GM23338 (cell line): ENCODE results near the gene ERCC5. TPM values are rescaled to one million over a fixed set of nuclear protein-coding genes. Genes with fewer than 3 reads are reported as not detected.

ENCODE experiments used
- ATAC-seq: fragments of 200-7000 bp; cut with Tn5 transposase; 3 replicates; pipeline ENCODE4 v1.9.1; 2020
- DNase-seq: peaks from one replicate; pipeline ENCODE4 v3.0.0-alpha.2; 2015; ENCODE audit warnings: low spot score
- H2AFZ ChIP-seq: fragments of 200-600 bp; sonication (generic); 2 replicates; pipeline ENCODE4 v1.8.0; 2016; ENCODE audit warnings: antibody characterized with exemption, mild to moderate bottlenecking, moderate library complexity
- H3F3A ChIP-seq: fragments of 200-600 bp; sonication (generic); replicated peaks from 2 replicates; pipeline ENCODE4 v1.8.0; 2017; ENCODE audit warnings: antibody characterized with exemption, mixed run types, low read depth
- H3K27ac ChIP-seq: fragments of 200-600 bp; sonication (generic); 2 replicates; pipeline ENCODE4 v1.6.1; 2016; ENCODE audit warnings: low read depth
- H3K27me3 ChIP-seq: fragments of 200-600 bp; sonication (generic); 2 replicates; pipeline ENCODE4 v1.8.0; 2016; ENCODE audit warnings: mild to moderate bottlenecking, mixed run types, moderate library complexity; ENCODE audit not compliant: insufficient read depth
- H3K36me3 ChIP-seq: fragments of 200-600 bp; sonication (generic); 2 replicates; pipeline ENCODE4 v1.8.0; 2016; ENCODE audit warnings: mild to moderate bottlenecking; ENCODE audit not compliant: insufficient read depth
- H3K4me1 ChIP-seq: fragments of 200-600 bp; sonication (generic); 2 replicates; pipeline ENCODE4 v1.8.0; 2016; ENCODE audit warnings: mild to moderate bottlenecking, moderate library complexity; ENCODE audit not compliant: insufficient read depth
- H3K4me2 ChIP-seq: fragments of 200-600 bp; sonication (generic); 2 replicates; pipeline ENCODE4 v1.7.1; 2017; ENCODE audit warnings: mixed run types
- H3K4me3 ChIP-seq: fragments of 200-600 bp; sonication (generic); 2 replicates; pipeline ENCODE4 v1.6.1; 2016; ENCODE audit warnings: mixed run types
- H3K79me2 ChIP-seq: fragments of 200-600 bp; sonication (generic); replicated peaks from 2 replicates; pipeline ENCODE4 v1.8.0; 2017; ENCODE audit warnings: mild to moderate bottlenecking; ENCODE audit not compliant: insufficient read depth
- H3K9me2 ChIP-seq: fragments of 200-600 bp; sonication (generic); 2 replicates; pipeline ENCODE4 v1.8.0; 2017; ENCODE audit not compliant: insufficient read depth
- H4K20me1 ChIP-seq: fragments of 200-600 bp; sonication (generic); replicated peaks from 2 replicates; pipeline ENCODE4 v1.8.0; 2017; ENCODE audit warnings: mild to moderate bottlenecking; ENCODE audit not compliant: insufficient read depth
- H3K27ac Mint-ChIP-seq: 2 replicates; pipeline ENCODE4 v1.8.0; 2020; ENCODE audit warnings: inconsistent platforms, mild to moderate bottlenecking, moderate library complexity, mixed read lengths
- H3K27me3 Mint-ChIP-seq: 3 replicates; pipeline ENCODE4 v1.8.0; 2022; ENCODE audit warnings: low read depth, mild to moderate bottlenecking, moderate library complexity, mixed read lengths, inconsistent platforms; ENCODE audit not compliant: insufficient read depth, poor library complexity
- H3K36me3 Mint-ChIP-seq: 3 replicates; pipeline ENCODE4 v1.8.0; 2021; ENCODE audit warnings: low read depth, mild to moderate bottlenecking, inconsistent platforms, moderate library complexity, mixed read lengths
- H3K4me1 Mint-ChIP-seq: 3 replicates; pipeline ENCODE4 v1.8.0; 2020; ENCODE audit warnings: mild to moderate bottlenecking, inconsistent platforms, mixed read lengths
- H3K4me3 Mint-ChIP-seq: 3 replicates; pipeline ENCODE4 v1.8.0; 2021; ENCODE audit warnings: moderate library complexity, mild to moderate bottlenecking, inconsistent platforms, mixed read lengths
- H3K9me3 Mint-ChIP-seq: 3 replicates; pipeline ENCODE4 v1.8.0; 2020; ENCODE audit warnings: moderate library complexity, mild to moderate bottlenecking, inconsistent platforms, mixed read lengths
- CTCF ChIP-seq, 2 experiments: fragments of 200-600 bp in 1 of 2; sonication (generic) in 1 of 2; conservative IDR thresholded peaks; 2 replicates each; pipeline versions ENCODE4 v1.5.1 to v1.6.1; 2016 to 2017; ENCODE audit warnings: antibody characterized with exemption in 2 of 2, low read depth in 2 of 2, mild to moderate bottlenecking in 2 of 2, moderate library complexity in 1 of 2
- ETS1 ChIP-seq: IDR thresholded peaks from 2 replicates; pipeline ENCODE4 v1.6.1; 2016; ENCODE audit warnings: antibody characterized with exemption
- EZH2 ChIP-seq: fragments of 200-600 bp; sonication (generic); IDR thresholded peaks from one replicate; pipeline ENCODE4 v1.8.0; 2017; ENCODE audit warnings: antibody characterized with exemption, mild to moderate bottlenecking, low read depth; ENCODE audit not compliant: unreplicated experiment
- POLR2AphosphoS5 ChIP-seq: IDR thresholded peaks from 2 replicates; pipeline ENCODE4 v1.6.1; 2016; ENCODE audit warnings: antibody characterized with exemption, low read depth
- STAT1 ChIP-seq: IDR thresholded peaks from one replicate; pipeline ENCODE4 v1.6.1; 2016; ENCODE audit warnings: antibody characterized with exemption; ENCODE audit not compliant: unreplicated experiment
- ZNF462 ChIP-seq: fragments of 250-450 bp; sonication (Bioruptor Pico); IDR thresholded peaks from 2 replicates; pipeline ENCODE4 v1.5.0; 2020; ENCODE audit warnings: mild to moderate bottlenecking, moderate library complexity
- polyA plus RNA-seq: library from polyadenylated mRNA; unstranded; fragments of >200 nt; fragmentation: Nextera tagmentation; extraction: Ambion mirVana; gene quantifications from 2 replicates; pipeline ENCODE4 v1.2.1, GENCODE V29; 2016
- total RNA-seq: library from RNA; depleted of rRNA; stranded (reverse); fragments of >200 nt; shearing (Covaris generic); gene quantifications from 2 replicates; pipeline ENCODE4 v1.2.3, GENCODE V29; 2014

Gene ERCC5
- total and polyA plus RNA-seq, 2 experiments from 2014 or later: 25.4 to 26.2 TPM

GRCh38 chr13:102799426-102800144 is 46.2 kb upstream of the ERCC5 start:
- H4K20me1 ChIP-seq: no peaks in the 10 kb centered on the region
- TF ChIP-seq ETS1 (no peak), STAT1 (no peak), EZH2 (peak; percentile 64), POLR2AphosphoS5 (no peak)
- no peaks in the 10 kb centered on the region for H3K36me3 ChIP-seq
- Mint-ChIP-seq H3K9me3 (no peaks in the 10 kb centered on the region), H3K36me3 (no peaks in the 10 kb centered on the region; the same call in 2 of the 3 replicates), H3K4me3 (peak overlapping the region; percentile 93), H3K27ac (no peak overlapping the region), H3K27me3 (peaks cover 17% of the 10 kb centered on the region), H3K4me1 (peaks cover 2% of the 10 kb centered on the region; the same call in 2 of the 3 replicates)
- peaks cover 9% of the 10 kb centered on the region for H3K4me1 ChIP-seq
- peak overlapping the region; percentile 97 for H2AFZ ChIP-seq
- DNase-seq (peak; percentile 21), ATAC-seq (peak; percentile 13)
- no peaks in the 10 kb centered on the region for H3K9me2 ChIP-seq
- peaks cover 39% of the 10 kb centered on the region for H3K27me3 ChIP-seq
- H3F3A ChIP-seq: peaks cover 3% of the 10 kb centered on the region; the same call in 1 of the 2 replicates
- H3K4me2 ChIP-seq: peak overlapping the region; percentile 88
- H3K79me2 ChIP-seq: peaks cover 9% of the 10 kb centered on the region; the same call in 1 of the 2 replicates
- H3K4me3 ChIP-seq: peak overlapping the region; percentile 76
- no peak overlapping the region for H3K27ac ChIP-seq

GRCh38 chr13:102800145-102801041 is 45.4 kb upstream of the ERCC5 start:
- H3K9me2 ChIP-seq: no peaks in the 10 kb centered on the region
- TF ChIP-seq ZNF462 (CRISPR knock-in tag): no peak
- TF ChIP-seq EZH2: peak; percentile 11
- TF ChIP-seq CTCF (conservative IDR thresholded peaks at IDR 0.05; ENCODE audit: low read depth in 2 of 2): peak; percentile 69 to 81
- no peak for TF ChIP-seq STAT1
- peaks cover 14% of the 10 kb centered on the region for H3K27me3 Mint-ChIP-seq
- no peak overlapping the region for H3K27ac ChIP-seq
- peak overlapping the region; percentile 97 for H2AFZ ChIP-seq
- 0 out of 3 replicates have a peak, but pooled peaks cover 2% of the 10 kb centered on the region for H3K4me1 Mint-ChIP-seq
- peak overlapping the region; percentile 88 for H3K4me2 ChIP-seq
- DNase-seq (peak; percentile 85), ATAC-seq (peak; percentile 83)
- H3K27ac Mint-ChIP-seq: no peak overlapping the region
- H3K9me3 Mint-ChIP-seq: no peaks in the 10 kb centered on the region
- peaks cover 6% of the 10 kb centered on the region for H3K4me1 ChIP-seq
- no peaks in the 10 kb centered on the region; the same call in 2 of the 3 replicates for H3K36me3 Mint-ChIP-seq
- peaks cover 9% of the 10 kb centered on the region; the same call in 1 of the 2 replicates for H3K79me2 ChIP-seq
- H4K20me1 ChIP-seq: no peaks in the 10 kb centered on the region
- H3K36me3 ChIP-seq: no peaks in the 10 kb centered on the region
- peak overlapping the region; percentile 76 for H3K4me3 ChIP-seq
- H3K27me3 ChIP-seq: peaks cover 39% of the 10 kb centered on the region
- H3F3A ChIP-seq: 0 out of 2 replicates have a peak, but pooled peaks cover 3% of the 10 kb centered on the region
- H3K4me3 Mint-ChIP-seq: peak overlapping the region; percentile 93
